ENCODE results near the gene CEP95.
A peak's percentile ranks its signal among the peaks of the same experiment; 100 is the strongest.
"Not testable (repeated sequence)": the region's sequence is repeated elsewhere in the genome, so short reads cannot be mapped to it uniquely, and the experiment has no call there.

CEP95 gene

DNA sequence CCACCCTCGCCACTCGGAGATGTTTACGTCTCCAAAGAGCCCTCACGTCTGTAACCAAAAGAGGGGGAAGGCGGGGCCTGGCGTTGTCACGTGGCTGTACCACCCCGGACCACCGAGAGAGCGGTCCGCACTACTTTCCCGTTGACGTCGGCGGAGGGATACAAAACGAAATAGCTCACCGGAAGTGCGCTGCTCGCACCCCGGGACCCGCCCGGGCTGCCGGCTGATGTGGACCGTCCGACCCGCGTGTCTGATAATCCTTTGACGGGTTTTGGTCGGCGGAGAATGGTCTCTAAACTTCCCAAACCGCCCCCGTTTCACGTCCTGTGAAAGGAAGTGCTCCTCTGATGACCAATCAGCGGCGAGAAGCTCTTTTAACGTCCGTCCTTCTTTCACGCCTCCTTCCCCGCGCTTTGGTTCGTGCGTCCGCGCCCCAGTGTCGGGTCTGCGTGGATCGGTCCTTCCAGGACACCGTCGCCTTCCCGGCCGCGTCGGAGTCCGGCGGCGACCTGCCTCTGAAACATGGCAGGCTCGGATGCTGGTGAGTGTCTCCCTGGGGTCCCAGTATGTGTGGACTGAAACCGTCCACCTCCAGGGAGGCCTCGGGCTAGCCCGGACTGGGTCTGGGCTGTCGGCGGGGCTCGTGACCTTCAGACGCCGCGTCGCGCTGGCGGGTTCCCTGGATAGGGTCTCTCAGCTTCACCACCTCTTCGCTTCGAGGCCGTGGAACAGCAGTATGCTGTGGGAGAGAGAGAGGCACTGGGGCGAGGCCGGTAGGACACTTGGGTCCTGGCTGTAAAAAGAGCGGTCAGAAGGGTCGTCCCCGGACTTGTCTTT lies at the start of gene CEP95:
Gene CEP95 (plus strand): TSS at position 402 of the 837 bp plus-strand sequence. CDS start 121 bp downstream, at position 523.
- peak; percentile 91 to 97 for DNase-seq (ENCODE audit: low read depth in 1 of 2, low spot score in 1 of 2)

GRCh38 chr17:64457156-64457555 lies 49.6 kb upstream of the CEP95 start:
- DNase-seq (ENCODE audit: low read depth in 1 of 2, low spot score in 1 of 2): no peak

DNA sequence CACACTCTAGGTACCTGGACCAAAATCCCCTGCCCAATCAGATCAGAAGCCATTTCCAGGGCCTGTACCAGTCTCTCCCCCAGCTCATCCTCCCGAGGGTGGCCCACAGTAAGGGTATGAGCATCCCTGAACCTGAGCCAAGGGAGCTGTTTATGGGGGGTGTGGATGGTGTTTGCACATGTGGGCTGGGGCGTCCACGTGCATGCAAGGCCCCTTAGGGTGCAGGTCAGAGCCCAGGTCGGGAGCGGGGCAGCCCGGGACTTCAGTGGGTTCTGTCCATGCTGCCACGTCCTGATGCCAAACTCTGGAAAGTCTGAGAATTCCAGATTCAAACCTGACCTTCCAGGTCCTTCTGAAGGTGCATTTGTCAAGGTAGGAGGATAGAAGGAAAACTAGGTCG lies 48.0 kb upstream of the CEP95 start:
- DNase-seq (ENCODE audit: low read depth in 1 of 2, low spot score in 1 of 2): no peak

DNA sequence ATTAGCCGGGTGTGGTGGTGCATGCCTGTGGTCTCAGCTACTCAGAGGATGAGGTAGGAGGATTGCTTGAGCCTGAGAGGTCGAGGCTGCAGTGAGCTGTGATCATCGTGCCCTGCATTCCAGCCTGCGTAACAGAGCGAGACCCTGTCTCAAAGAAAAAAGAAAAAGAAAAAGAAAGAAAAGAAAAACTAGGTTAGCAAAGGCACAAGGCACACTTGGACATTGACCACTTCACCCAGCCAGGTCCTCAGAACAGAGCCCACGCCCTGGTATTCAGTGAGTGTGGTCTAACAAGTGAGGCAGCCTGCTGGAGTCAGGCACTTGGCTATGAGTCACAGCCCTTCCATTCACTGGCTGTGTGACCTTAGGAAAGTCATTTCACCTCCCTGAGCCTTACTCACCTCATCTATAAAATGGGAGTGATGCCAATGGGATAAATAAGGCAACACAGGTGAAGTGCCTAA lies 47.5 kb upstream of the CEP95 start:
- no peak for DNase-seq (ENCODE audit: low read depth in 1 of 2, low spot score in 1 of 2)

DNA sequence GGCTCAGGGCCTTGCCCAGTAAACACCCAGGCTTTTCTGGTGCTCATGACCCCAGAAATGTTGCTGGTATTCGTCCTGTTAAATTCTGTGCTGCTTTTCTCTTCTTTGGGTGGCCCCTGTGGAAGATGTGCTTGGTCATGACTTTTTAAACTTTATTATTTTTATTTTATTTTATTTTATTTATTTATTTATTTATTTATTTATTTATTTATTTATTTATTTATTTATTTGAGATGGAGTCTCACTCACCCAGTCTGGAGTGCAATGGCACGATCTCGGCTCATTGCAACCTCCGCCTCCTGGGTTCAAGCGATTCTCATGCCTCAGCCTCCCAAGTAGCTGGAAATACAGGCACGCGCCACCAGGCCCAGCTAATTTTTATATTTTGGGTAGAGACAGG lies 47.0 kb upstream of the CEP95 start:
- not testable (repeated sequence) for DNase-seq (ENCODE audit: low read depth in 1 of 2, low spot score in 1 of 2)

GRCh38 chr17:64460955-64461354 lies 45.8 kb upstream of the CEP95 start:
- DNase-seq (ENCODE audit: low read depth in 1 of 2, low spot score in 1 of 2): no peak

DNA sequence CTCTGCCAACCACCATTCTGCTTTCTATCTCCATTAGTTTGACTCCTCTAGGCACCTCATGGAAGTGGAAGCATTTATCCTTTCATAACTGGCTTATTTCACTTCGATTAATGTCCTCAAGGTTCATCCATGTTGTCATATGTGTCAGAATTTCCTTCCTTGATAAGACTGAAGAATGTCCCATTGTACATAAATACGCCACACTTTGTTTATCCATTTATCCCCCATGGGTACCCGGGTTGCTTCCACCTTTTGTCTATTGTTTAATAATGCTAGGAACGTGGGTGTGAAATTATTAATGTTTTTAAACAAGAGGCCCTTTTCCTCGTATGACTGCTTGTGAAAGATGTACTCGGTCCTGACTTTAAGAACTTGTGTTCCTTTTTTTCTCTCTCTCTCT lies 45.0 kb upstream of the CEP95 start:
- DNase-seq (ENCODE audit: low read depth in 1 of 2, low spot score in 1 of 2): no peak

DNA sequence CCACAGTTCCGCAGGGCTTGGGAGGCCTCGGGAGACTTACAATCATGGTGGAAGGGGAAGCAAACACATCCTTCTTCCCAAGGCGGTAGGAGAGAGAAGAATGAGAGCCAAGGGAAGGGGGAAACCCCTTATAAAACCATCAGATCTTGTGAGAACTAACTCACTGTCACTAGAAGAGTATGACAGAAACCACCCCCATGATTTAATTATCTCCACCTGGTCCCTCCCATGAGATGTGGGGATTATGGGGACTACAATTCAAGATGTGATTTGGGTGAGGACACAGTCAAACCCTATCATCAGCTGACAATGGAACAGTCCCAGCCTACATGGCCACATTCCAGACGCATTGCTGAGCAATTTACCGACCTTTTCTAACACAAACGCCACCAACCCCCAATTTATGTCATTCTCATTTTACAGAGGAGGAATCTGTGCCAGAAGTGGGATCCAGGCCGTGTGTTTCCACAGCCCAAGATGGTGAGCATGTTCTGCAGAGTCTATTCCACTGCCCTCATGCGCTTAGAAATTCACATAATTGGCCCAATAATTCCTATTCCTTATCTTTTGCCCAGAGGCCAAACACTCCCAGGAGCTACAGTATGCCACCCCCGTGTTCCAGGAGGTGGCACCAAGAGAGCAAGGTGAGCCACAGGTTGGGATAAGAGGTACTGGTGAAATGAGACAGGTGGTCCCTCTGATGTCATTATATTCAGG lies 40.6 kb upstream of the CEP95 start:
- DNase-seq (ENCODE audit: low read depth in 1 of 2, low spot score in 1 of 2): no peak

GRCh38 chr17:64466834-64467233 lies 39.9 kb upstream of the CEP95 start:
- not testable (repeated sequence) for DNase-seq (ENCODE audit: low read depth in 1 of 2, low spot score in 1 of 2)

DNA sequence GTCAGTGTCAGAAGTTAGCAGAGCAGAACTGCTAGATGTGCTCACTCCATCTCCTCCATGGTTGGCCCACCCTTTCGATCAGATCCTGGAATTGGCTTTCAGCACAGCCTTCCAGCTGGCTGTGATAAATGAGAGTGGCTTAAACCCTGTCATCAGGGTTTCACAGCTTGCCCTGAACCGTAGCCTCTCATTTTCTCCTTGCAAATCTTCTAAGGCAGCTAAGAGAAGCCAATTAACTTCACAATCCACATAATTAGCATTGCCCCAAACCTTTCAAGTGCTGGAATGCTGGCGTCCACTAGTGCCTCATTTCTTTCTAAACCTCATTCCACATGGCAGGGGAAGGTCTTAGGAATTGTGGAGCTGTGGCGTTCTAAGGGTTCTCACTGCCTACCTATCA lies 36.2 kb upstream of the CEP95 start:
- DNase-seq (ENCODE audit: low read depth in 1 of 2, low spot score in 1 of 2): no peak

- no peak for DNase-seq (ENCODE audit: low read depth in 1 of 2, low spot score in 1 of 2)
Observed at GRCh38 chr17:64471440-64471839, 35.3 kb upstream of the CEP95 start.

- DNase-seq (ENCODE audit: low read depth in 1 of 2, low spot score in 1 of 2): no peak
Observed at GRCh38 chr17:64472564-64472963, 34.2 kb upstream of the CEP95 start.

- no peak for DNase-seq (ENCODE audit: low read depth in 1 of 2, low spot score in 1 of 2)
Observed at GRCh38 chr17:64477849-64478248, 28.9 kb upstream of the CEP95 start.

DNA sequence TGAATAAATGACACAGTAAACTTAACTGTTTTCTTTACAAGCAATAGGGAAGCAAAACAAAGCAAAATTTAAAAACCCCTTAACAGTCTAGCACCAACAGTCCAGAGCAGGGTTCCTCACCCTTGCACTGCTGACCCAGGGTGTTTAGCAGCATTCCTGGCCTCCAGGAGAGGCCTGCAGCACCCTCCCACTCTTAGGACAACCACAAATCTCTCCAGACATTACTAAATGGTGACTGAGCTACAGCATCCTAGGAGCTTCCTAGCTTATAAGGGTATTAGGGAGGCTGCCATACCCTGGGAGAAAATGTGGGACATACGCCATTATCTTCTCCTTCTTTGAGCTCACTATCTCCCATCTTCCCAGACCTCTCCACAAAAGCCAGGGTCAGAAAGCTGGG lies 25.8 kb upstream of the CEP95 start:
- no peak for DNase-seq (ENCODE audit: low read depth in 1 of 2, low spot score in 1 of 2)

- no peak for DNase-seq (ENCODE audit: low read depth in 1 of 2, low spot score in 1 of 2)
Observed at GRCh38 chr17:64484380-64484779, 22.4 kb upstream of the CEP95 start.

GRCh38 chr17:64488301-64488700 lies 18.5 kb upstream of the CEP95 start:
- no peak for DNase-seq (ENCODE audit: low read depth in 1 of 2, low spot score in 1 of 2)

GRCh38 chr17:64491034-64491860 lies 15.5 kb upstream of the CEP95 start:
- DNase-seq (ENCODE audit: low read depth in 1 of 2, low spot score in 1 of 2): no peak

GRCh38 chr17:64491994-64492393 lies 14.8 kb upstream of the CEP95 start:
- no peak for DNase-seq (ENCODE audit: low read depth in 1 of 2, low spot score in 1 of 2)

DNA sequence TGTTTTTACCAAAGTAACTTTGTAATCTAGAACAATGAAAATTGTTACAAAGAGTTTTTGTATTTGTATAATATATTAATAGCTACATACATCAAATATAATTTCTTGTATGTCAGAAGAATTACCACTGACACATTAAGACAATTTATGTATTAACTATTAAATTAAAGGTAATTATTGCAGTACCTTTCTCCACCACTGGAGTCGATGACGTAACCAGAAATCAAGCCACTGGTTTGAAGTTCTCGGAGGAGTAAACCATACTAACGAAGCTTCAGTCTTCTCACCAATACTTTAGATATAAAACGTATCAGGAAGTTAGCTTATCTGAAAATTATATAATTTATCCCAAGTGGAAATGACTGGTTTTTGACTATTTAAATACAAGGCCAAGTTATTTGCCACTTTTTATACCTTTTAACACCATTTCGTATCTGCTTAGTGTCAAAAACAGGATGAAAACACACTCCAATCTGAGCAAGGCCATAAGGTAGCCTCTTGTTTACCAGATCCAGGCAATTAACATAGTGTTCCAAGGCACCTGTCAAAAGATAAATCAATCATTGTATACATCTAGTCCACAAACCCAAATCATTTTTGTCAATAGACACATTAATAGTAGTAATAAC lies 14.2 kb upstream of the CEP95 start:
- peak in 1 of 2 donors; percentile 30 for DNase-seq (ENCODE audit: low read depth in 1 of 2, low spot score in 1 of 2)

GRCh38 chr17:64494121-64494520 lies 12.7 kb upstream of the CEP95 start:
- DNase-seq (ENCODE audit: low read depth in 1 of 2, low spot score in 1 of 2): no peak

- not testable (repeated sequence) for DNase-seq (ENCODE audit: low read depth in 1 of 2, low spot score in 1 of 2)
Observed at GRCh38 chr17:64495300-64495699, 11.5 kb upstream of the CEP95 start.

All from activated CD4-positive, alpha-beta T cell treated with anti-CD3 and anti-CD28 coated beads, Interleukin-2, amount 50 U/mL, for 24 hours (primary cell).